Measurements from ENCODE around the gene DNAJC5.

- TF ChIP-seq EZH2 (IDR thresholded peaks at IDR 0.05; ENCODE audit: borderline replicate concordance, low read length) (no peak), CTCF (conservative IDR thresholded peaks at IDR 0.05 in 1 of 2, IDR thresholded peaks at IDR 0.05 in 1 of 2; ENCODE audit: extremely low read depth in 1 of 2, insufficient read depth in 1 of 2, low read depth in 1 of 2, low read length in 2 of 2) (no peak)
Measured at GRCh38 chr20:63896264-63897105, 1.6 kb downstream of the DNAJC5 start.

Data from mammary epithelial cell (primary cell).